Neural cell (in vitro differentiated cells): Measurements from ENCODE around the gene CDKN2AIP. TPM values are rescaled to one million over a fixed set of nuclear protein-coding genes. Genes with fewer than 3 reads are reported as not detected.

Experiments used
- H2AFZ ChIP-seq: fragments of 200-600, 300-800 bp; sonication (generic), shearing (Covaris generic); 2 replicates; pipeline ENCODE4 v1.6.0; 2014; ENCODE audit warnings: low read depth, mild to moderate bottlenecking, antibody characterized with exemption, low read length, moderate library complexity
- H3F3A ChIP-seq: fragments of 200-600 bp; shearing (Covaris generic); 2 replicates; pipeline ENCODE4 v1.6.1; 2016; ENCODE audit warnings: mild to moderate bottlenecking, moderate library complexity, mixed read lengths, antibody characterized with exemption, low read length; ENCODE audit not compliant: insufficient read depth, poor library complexity, severe bottlenecking
- H3K27ac ChIP-seq: fragments of 200-600, 300-800 bp; sonication (generic), shearing (Covaris generic); 2 replicates; pipeline ENCODE4 v1.5.1; 2014; ENCODE audit warnings: mild to moderate bottlenecking, low read length, moderate library complexity
- H3K27me3 ChIP-seq: fragments of 300-800, 200-600 bp; sonication (generic), shearing (Covaris generic); 2 replicates; pipeline ENCODE4 v1.6.0; 2014; ENCODE audit warnings: mild to moderate bottlenecking, low read depth, low read length, moderate library complexity; ENCODE audit not compliant: insufficient read depth
- H3K36me3 ChIP-seq: fragments of 300-800, 200-600 bp; sonication (generic), shearing (Covaris generic); 2 replicates; pipeline ENCODE4 v1.5.1; 2014; ENCODE audit warnings: mild to moderate bottlenecking, antibody characterized with exemption, low read length, moderate library complexity; ENCODE audit not compliant: insufficient read depth
- H3K4me2 ChIP-seq: fragments of 300-800, 200-600 bp; sonication (generic), shearing (Covaris generic); 2 replicates; pipeline ENCODE4 v1.6.0; 2014; ENCODE audit warnings: mild to moderate bottlenecking, low read length
- H3K4me3 ChIP-seq: fragments of 300-800, 200-600 bp; sonication (generic), shearing (Covaris generic); 2 replicates; pipeline ENCODE4 v1.5.1; 2014; ENCODE audit warnings: mild to moderate bottlenecking, low read length, moderate library complexity
- H3K79me2 ChIP-seq: fragments of 200-600 bp; shearing (Covaris generic); replicated peaks from 2 replicates; pipeline ENCODE4 v1.6.0; 2014; ENCODE audit warnings: mild to moderate bottlenecking, low read length, moderate library complexity; ENCODE audit not compliant: insufficient read depth
- H3K9ac ChIP-seq: fragments of 300-800, 200-600 bp; sonication (generic), shearing (Covaris generic); 2 replicates; pipeline ENCODE4 v1.6.1; 2016; ENCODE audit warnings: mild to moderate bottlenecking, low read length, mixed read lengths
- H3K9me2 ChIP-seq: fragments of 200-600 bp; shearing (Covaris generic); 2 replicates; pipeline ENCODE4 v1.6.1; 2016; ENCODE audit warnings: mild to moderate bottlenecking, low read length, mixed read lengths; ENCODE audit not compliant: insufficient read depth
- H3K9me3 ChIP-seq: fragments of 200-600, 300-800 bp; sonication (generic), shearing (Covaris generic); 2 replicates; pipeline ENCODE4 v1.6.1; 2016; ENCODE audit warnings: mild to moderate bottlenecking, mixed run types, low read length, moderate library complexity, mixed read lengths
- H4K20me1 ChIP-seq: fragments of 200-600 bp; shearing (Covaris generic); 2 replicates; pipeline ENCODE4 v1.6.1; 2016; ENCODE audit warnings: mild to moderate bottlenecking, mixed run types; ENCODE audit not compliant: insufficient read depth
- EP300 ChIP-seq: fragments of 450-650 bp; conservative IDR thresholded peaks from 2 replicates; pipeline ENCODE4 v1.6.1; 2014; ENCODE audit warnings: antibody characterized with exemption, mild to moderate bottlenecking, moderate library complexity; ENCODE audit not compliant: poor library complexity, severe bottlenecking
- EZH2 ChIP-seq: fragments of 200-600, 300-800 bp; shearing (Covaris generic), sonication (generic); IDR thresholded peaks from 2 replicates; pipeline ENCODE4 v1.6.1; 2014; ENCODE audit warnings: antibody characterized with exemption, low read length, borderline replicate concordance, mild to moderate bottlenecking; ENCODE audit not compliant: insufficient read depth, poor library complexity, severe bottlenecking
- MXI1 ChIP-seq: fragments of 450-650 bp; conservative IDR thresholded peaks from 2 replicates; pipeline ENCODE4 v1.6.1; 2014; ENCODE audit warnings: antibody characterized with exemption, mild to moderate bottlenecking; ENCODE audit not compliant: poor library complexity, severe bottlenecking
- POLR2AphosphoS5 ChIP-seq: IDR thresholded peaks from 2 replicates; pipeline ENCODE4 v1.6.1; 2012
- RAD21 ChIP-seq: fragments of 450-650 bp; conservative IDR thresholded peaks from 2 replicates; pipeline ENCODE4 v1.6.1; 2014; ENCODE audit warnings: antibody characterized with exemption, mild to moderate bottlenecking, moderate library complexity
- SMC3 ChIP-seq: fragments of 450-650 bp; conservative IDR thresholded peaks from 2 replicates; pipeline ENCODE4 v1.6.1; 2014; ENCODE audit warnings: antibody characterized with exemption, mild to moderate bottlenecking, moderate library complexity; ENCODE audit not compliant: poor library complexity
- TAF1 ChIP-seq: IDR thresholded peaks from 2 replicates; pipeline ENCODE4 v1.6.1; 2012; ENCODE audit warnings: low read depth
- polyA plus RNA-seq: library from polyadenylated mRNA; depleted of rRNA; stranded (reverse); fragments of >200 nt; gene quantifications from 2 replicates; pipeline ENCODE4 v1.2.3, GENCODE V29; 2014
- TF ChIP-seq, protein P1 (sequence below): fragments of 450-650 bp; IDR thresholded peaks from 2 replicates; pipeline ENCODE4 v1.5.1; 2014; ENCODE audit warnings: antibody characterized with exemption, mild to moderate bottlenecking, moderate library complexity; ENCODE audit not compliant: poor library complexity, severe bottlenecking
- TF ChIP-seq, protein P2 (sequence below): IDR thresholded peaks from 2 replicates; pipeline ENCODE4 v1.6.1; 2012; ENCODE audit warnings: borderline replicate concordance

Gene CDKN2AIP
- polyA plus RNA-seq, 1 donor from 2014 or later: 58.9 TPM

- Histone ChIP-seq H3K27me3 (no peaks in the 10 kb centered on the region), H3K79me2 (no peaks in the 10 kb centered on the region), H3K4me3 (peak overlapping the region; percentile 18), H3K9ac (no peak overlapping the region), H3K9me3 (no peaks in the 10 kb centered on the region), H2AFZ (no peak overlapping the region), H3K27ac (peak overlapping the region; percentile 34), H3K36me3 (no peaks in the 10 kb centered on the region), H4K20me1 (no peaks in the 10 kb centered on the region), H3K4me2 (peak overlapping the region; percentile 30), H3K9me2 (no peaks in the 10 kb centered on the region), H3F3A (no peaks in the 10 kb centered on the region)
- TF ChIP-seq RAD21: no peak
- TF ChIP-seq MXI1: no peak
- TF ChIP-seq, protein P1, sequence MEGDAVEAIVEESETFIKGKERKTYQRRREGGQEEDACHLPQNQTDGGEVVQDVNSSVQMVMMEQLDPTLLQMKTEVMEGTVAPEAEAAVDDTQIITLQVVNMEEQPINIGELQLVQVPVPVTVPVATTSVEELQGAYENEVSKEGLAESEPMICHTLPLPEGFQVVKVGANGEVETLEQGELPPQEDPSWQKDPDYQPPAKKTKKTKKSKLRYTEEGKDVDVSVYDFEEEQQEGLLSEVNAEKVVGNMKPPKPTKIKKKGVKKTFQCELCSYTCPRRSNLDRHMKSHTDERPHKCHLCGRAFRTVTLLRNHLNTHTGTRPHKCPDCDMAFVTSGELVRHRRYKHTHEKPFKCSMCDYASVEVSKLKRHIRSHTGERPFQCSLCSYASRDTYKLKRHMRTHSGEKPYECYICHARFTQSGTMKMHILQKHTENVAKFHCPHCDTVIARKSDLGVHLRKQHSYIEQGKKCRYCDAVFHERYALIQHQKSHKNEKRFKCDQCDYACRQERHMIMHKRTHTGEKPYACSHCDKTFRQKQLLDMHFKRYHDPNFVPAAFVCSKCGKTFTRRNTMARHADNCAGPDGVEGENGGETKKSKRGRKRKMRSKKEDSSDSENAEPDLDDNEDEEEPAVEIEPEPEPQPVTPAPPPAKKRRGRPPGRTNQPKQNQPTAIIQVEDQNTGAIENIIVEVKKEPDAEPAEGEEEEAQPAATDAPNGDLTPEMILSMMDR: no peak
- no peak for TF ChIP-seq EP300
- no peak for TF ChIP-seq EZH2
- TF ChIP-seq SMC3: no peak
- TF ChIP-seq, protein P2, sequence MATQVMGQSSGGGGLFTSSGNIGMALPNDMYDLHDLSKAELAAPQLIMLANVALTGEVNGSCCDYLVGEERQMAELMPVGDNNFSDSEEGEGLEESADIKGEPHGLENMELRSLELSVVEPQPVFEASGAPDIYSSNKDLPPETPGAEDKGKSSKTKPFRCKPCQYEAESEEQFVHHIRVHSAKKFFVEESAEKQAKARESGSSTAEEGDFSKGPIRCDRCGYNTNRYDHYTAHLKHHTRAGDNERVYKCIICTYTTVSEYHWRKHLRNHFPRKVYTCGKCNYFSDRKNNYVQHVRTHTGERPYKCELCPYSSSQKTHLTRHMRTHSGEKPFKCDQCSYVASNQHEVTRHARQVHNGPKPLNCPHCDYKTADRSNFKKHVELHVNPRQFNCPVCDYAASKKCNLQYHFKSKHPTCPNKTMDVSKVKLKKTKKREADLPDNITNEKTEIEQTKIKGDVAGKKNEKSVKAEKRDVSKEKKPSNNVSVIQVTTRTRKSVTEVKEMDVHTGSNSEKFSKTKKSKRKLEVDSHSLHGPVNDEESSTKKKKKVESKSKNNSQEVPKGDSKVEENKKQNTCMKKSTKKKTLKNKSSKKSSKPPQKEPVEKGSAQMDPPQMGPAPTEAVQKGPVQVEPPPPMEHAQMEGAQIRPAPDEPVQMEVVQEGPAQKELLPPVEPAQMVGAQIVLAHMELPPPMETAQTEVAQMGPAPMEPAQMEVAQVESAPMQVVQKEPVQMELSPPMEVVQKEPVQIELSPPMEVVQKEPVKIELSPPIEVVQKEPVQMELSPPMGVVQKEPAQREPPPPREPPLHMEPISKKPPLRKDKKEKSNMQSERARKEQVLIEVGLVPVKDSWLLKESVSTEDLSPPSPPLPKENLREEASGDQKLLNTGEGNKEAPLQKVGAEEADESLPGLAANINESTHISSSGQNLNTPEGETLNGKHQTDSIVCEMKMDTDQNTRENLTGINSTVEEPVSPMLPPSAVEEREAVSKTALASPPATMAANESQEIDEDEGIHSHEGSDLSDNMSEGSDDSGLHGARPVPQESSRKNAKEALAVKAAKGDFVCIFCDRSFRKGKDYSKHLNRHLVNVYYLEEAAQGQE: no peak
- no peak for TF ChIP-seq POLR2AphosphoS5
- no peak for TF ChIP-seq TAF1
Observed at GRCh38 chr4:183434666-183435190, 9.7 kb upstream of the CDKN2AIP start.

DNA sequence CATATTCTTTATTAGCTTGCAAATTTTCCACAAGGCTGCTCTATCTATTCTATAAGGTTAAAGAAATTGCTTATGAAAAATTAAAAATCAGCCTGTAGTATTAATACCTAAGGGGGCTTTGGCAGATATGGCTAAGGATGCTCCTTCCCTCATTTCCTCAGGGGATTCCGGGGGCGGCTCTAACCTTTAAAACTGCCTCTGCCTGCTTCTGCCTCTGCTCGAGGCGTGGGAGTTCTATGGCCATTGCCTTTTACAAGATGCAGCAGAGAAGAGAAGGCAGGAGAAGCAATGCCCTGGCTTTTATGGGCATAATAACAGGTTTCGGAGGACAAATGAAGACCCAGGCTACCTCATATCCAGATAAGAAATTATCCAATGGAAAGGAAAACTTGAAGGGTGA lies 8.6 kb upstream of the CDKN2AIP start:
- H3K9me2 ChIP-seq: no peaks in the 10 kb centered on the region
- TF ChIP-seq EP300 (no peak), POLR2AphosphoS5 (no peak), MXI1 (no peak), RAD21 (no peak), EZH2 (no peak)
- TF ChIP-seq, protein P2: no peak

More for the DNA sequence above, 8.6 kb upstream of the CDKN2AIP start:
- no peaks in the 10 kb centered on the region for H4K20me1 ChIP-seq
- no peak overlapping the region for H2AFZ ChIP-seq
- H3K27me3 ChIP-seq: no peaks in the 10 kb centered on the region
- H3K27ac ChIP-seq: no peak overlapping the region
- no peaks in the 10 kb centered on the region for H3K9me3 ChIP-seq
- H3F3A ChIP-seq: no peaks in the 10 kb centered on the region
- no peak overlapping the region for H3K9ac ChIP-seq
- no peaks in the 10 kb centered on the region for H3K36me3 ChIP-seq
- no peaks in the 10 kb centered on the region for H3K79me2 ChIP-seq
- H3K4me2 ChIP-seq: no peak overlapping the region
- H3K4me3 ChIP-seq: no peak overlapping the region
